Panc1 (cell line): ENCODE data around the gene LHB.

Experiments
- CTCF ChIP-seq: fragments of 450-650 bp; IDR thresholded peaks from 2 replicates; pipeline ENCODE4 v1.5.1; 2017; ENCODE audit warnings: mild to moderate bottlenecking
- POLR2AphosphoS5 ChIP-seq: IDR thresholded peaks from 2 replicates; pipeline ENCODE4 v1.6.1; 2012; ENCODE audit warnings: mild to moderate bottlenecking, low read depth, low read length, moderate library complexity
- SIN3A ChIP-seq: IDR thresholded peaks from 2 replicates; pipeline ENCODE4 v1.6.1; 2012; ENCODE audit warnings: low read depth, mild to moderate bottlenecking, low read length, moderate library complexity, borderline replicate concordance; ENCODE audit not compliant: insufficient read depth
- TCF7L2 ChIP-seq: IDR thresholded peaks from 2 replicates; pipeline ENCODE4 v1.6.1; 2011; ENCODE audit warnings: mild to moderate bottlenecking, low read depth, low read length, inconsistent platforms
- TF ChIP-seq, protein P1 (sequence below), 2 experiments: IDR thresholded peaks; 2 replicates each; pipeline ENCODE4 v1.6.1; 2011 to 2012; ENCODE audit warnings: low read depth in 2 of 2, control low read depth in 1 of 2, low read length in 1 of 2, mild to moderate bottlenecking in 1 of 2, moderate library complexity in 1 of 2; ENCODE audit not compliant: insufficient read depth in 1 of 2

DNA sequence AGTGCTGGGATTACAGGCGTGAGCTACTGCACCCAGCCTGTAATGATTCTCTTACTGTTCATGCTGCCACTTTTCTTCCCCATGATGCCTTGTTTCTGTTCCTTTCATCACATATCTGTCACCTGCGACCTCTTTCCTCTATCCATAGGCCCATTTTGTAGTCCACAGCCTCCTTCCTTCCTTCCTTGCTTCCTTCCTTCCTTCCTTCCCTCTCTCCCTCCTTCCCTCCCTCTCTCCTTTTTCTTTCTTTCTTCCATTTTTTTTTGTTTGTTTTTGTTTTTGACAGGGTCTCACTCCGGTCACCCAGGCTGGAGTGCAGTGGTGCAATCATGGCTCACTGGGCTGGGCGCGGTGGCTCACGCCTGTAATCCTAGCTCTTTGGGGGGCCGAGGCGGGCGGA, 28.0 kb downstream of the LHB start:
- TF ChIP-seq CTCF, result no peak
- no peak for TF ChIP-seq POLR2AphosphoS5
- TF ChIP-seq, protein P1, sequence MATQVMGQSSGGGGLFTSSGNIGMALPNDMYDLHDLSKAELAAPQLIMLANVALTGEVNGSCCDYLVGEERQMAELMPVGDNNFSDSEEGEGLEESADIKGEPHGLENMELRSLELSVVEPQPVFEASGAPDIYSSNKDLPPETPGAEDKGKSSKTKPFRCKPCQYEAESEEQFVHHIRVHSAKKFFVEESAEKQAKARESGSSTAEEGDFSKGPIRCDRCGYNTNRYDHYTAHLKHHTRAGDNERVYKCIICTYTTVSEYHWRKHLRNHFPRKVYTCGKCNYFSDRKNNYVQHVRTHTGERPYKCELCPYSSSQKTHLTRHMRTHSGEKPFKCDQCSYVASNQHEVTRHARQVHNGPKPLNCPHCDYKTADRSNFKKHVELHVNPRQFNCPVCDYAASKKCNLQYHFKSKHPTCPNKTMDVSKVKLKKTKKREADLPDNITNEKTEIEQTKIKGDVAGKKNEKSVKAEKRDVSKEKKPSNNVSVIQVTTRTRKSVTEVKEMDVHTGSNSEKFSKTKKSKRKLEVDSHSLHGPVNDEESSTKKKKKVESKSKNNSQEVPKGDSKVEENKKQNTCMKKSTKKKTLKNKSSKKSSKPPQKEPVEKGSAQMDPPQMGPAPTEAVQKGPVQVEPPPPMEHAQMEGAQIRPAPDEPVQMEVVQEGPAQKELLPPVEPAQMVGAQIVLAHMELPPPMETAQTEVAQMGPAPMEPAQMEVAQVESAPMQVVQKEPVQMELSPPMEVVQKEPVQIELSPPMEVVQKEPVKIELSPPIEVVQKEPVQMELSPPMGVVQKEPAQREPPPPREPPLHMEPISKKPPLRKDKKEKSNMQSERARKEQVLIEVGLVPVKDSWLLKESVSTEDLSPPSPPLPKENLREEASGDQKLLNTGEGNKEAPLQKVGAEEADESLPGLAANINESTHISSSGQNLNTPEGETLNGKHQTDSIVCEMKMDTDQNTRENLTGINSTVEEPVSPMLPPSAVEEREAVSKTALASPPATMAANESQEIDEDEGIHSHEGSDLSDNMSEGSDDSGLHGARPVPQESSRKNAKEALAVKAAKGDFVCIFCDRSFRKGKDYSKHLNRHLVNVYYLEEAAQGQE (IDR thresholded peaks at IDR 0.05; ENCODE audit: insufficient read depth in 1 of 2, low read depth in 2 of 2, low read length in 1 of 2), result no peak
- TF ChIP-seq SIN3A, result no peak
- no peak for TF ChIP-seq TCF7L2
